OCI-LY1 (cell line): ENCODE results near the gene NADK2.

Experiments used
- H2AFZ ChIP-seq: fragments of 200-600 bp; sonication (generic), shearing (Covaris generic); 2 replicates; pipeline ENCODE4 v1.6.0; 2014; ENCODE audit warnings: antibody characterized with exemption, mild to moderate bottlenecking, low read length
- H3F3A ChIP-seq: fragments of 200-600 bp; sonication (generic), shearing (Covaris generic); 2 replicates; pipeline ENCODE4 v1.6.0; 2014; ENCODE audit warnings: mild to moderate bottlenecking, antibody characterized with exemption, low read length, moderate library complexity; ENCODE audit not compliant: insufficient read depth
- H3K27ac ChIP-seq: fragments of 200-600 bp; sonication (generic); 2 replicates; pipeline ENCODE4 v1.5.1; 2014; ENCODE audit warnings: low read length, mixed run types, mild to moderate bottlenecking, low read depth; ENCODE audit not compliant: poor library complexity, severe bottlenecking
- H3K27me3 ChIP-seq: fragments of 200-600 bp; sonication (generic); 2 replicates; pipeline ENCODE4 v1.6.0; 2014; ENCODE audit warnings: antibody characterized with exemption, mild to moderate bottlenecking, low read length, moderate library complexity; ENCODE audit not compliant: insufficient read depth
- H3K36me3 ChIP-seq: fragments of 200-600 bp; sonication (generic); 2 replicates; pipeline ENCODE4 v1.6.1; 2014; ENCODE audit warnings: mild to moderate bottlenecking, antibody characterized with exemption, low read length, moderate library complexity, mixed read lengths; ENCODE audit not compliant: insufficient read depth
- H3K4me1 ChIP-seq: fragments of 200-600 bp; sonication (generic); 2 replicates; pipeline ENCODE4 v1.5.1; 2014; ENCODE audit warnings: mild to moderate bottlenecking, low read length, moderate library complexity; ENCODE audit not compliant: insufficient read depth, severe bottlenecking
- H3K4me2 ChIP-seq: fragments of 200-600 bp; sonication (generic), shearing (Covaris generic); 2 replicates; pipeline ENCODE4 v1.6.1; 2014; ENCODE audit warnings: low read length
- H3K4me3 ChIP-seq: fragments of 200-600 bp; sonication (generic); 2 replicates; pipeline ENCODE4 v1.5.1; 2014; ENCODE audit warnings: low read length, low read depth, mild to moderate bottlenecking, mixed read lengths; ENCODE audit not compliant: poor library complexity, severe bottlenecking
- H3K79me2 ChIP-seq: fragments of 200-600 bp; shearing (Covaris generic); 2 replicates; pipeline ENCODE4 v1.6.1; 2016; ENCODE audit warnings: mixed run types, low read length, mixed read lengths; ENCODE audit not compliant: insufficient read depth
- H3K9ac ChIP-seq: fragments of 200-600 bp; sonication (generic), shearing (Covaris generic); 2 replicates; pipeline ENCODE4 v1.6.1; 2014; ENCODE audit warnings: mild to moderate bottlenecking, low read length, mixed read lengths
- H3K9me2 ChIP-seq: fragments of 200-600 bp; sonication (generic), shearing (Covaris generic); 2 replicates; pipeline ENCODE4 v1.6.1; 2014; ENCODE audit warnings: low read depth, mild to moderate bottlenecking, low read length, mixed read lengths
- H3K9me3 ChIP-seq: fragments of 200-600 bp; shearing (Covaris generic); 2 replicates; pipeline ENCODE4 v1.6.1; 2014; ENCODE audit warnings: low read length, mixed read lengths
- H4K20me1 ChIP-seq: fragments of 200-600 bp; sonication (generic), shearing (Covaris generic); 2 replicates; pipeline ENCODE4 v1.6.0; 2016; ENCODE audit warnings: mild to moderate bottlenecking, low read length; ENCODE audit not compliant: insufficient read depth
- EZH2 ChIP-seq: fragments of 200-600 bp; sonication (generic), shearing (Covaris generic); IDR thresholded peaks from 2 replicates; pipeline ENCODE4 v1.8.0; 2017; ENCODE audit warnings: borderline replicate concordance, mixed run types, mild to moderate bottlenecking, antibody characterized with exemption, low read length, moderate library complexity, mixed read lengths
- TF ChIP-seq, protein P1 (sequence below): fragments of 200-600 bp; sonication (generic), shearing (Covaris generic); IDR thresholded peaks from 2 replicates; pipeline ENCODE4 v1.5.1; 2017; ENCODE audit warnings: mild to moderate bottlenecking, antibody characterized with exemption, low read length, moderate library complexity, mixed read lengths

The NADK2 gene

DNA sequence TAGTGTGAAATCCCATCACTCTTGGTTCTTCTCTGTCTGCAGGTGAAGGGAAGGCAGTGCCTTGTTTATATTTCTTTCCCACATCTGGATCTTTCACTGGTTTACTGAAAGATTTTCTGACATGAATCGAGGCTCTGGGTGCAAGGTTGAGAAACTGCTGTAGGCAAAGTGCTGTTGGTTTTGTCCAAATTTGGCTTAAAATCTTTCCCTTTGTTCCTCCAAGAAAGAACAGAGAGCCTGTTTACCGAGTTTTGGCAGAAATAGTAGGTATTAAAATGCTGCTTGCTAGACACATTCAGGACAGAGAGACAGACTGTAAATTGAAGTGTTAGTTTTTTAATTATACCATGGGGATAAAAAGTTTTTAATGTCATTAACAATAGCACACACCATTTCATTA is 68.3 kb downstream of the NADK2 start:
- no peak overlapping the region for H3K27ac ChIP-seq

DNA sequence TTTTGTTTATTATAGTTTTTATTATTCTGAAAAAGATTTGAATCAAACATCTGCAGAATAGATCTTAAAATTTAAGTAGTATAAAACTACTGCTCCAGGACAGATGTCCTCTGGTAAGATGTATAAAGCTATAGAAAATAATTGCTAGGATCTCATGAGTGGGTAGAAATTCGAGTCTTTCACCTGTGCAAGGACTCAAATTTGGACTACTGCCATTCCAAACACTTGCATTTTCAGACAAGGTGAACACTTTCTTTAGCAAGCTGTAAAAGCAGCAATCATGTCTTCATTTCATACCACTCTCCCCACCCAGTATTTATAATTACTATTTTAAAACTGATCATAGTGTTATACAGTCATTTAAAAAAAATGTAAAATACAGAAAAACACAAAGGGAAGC is 69.1 kb downstream of the NADK2 start:
- H3F3A ChIP-seq: no peaks in the 10 kb centered on the region
- no peak overlapping the region for H3K9ac ChIP-seq
- no peak for TF ChIP-seq EZH2
- TF ChIP-seq, protein P1, sequence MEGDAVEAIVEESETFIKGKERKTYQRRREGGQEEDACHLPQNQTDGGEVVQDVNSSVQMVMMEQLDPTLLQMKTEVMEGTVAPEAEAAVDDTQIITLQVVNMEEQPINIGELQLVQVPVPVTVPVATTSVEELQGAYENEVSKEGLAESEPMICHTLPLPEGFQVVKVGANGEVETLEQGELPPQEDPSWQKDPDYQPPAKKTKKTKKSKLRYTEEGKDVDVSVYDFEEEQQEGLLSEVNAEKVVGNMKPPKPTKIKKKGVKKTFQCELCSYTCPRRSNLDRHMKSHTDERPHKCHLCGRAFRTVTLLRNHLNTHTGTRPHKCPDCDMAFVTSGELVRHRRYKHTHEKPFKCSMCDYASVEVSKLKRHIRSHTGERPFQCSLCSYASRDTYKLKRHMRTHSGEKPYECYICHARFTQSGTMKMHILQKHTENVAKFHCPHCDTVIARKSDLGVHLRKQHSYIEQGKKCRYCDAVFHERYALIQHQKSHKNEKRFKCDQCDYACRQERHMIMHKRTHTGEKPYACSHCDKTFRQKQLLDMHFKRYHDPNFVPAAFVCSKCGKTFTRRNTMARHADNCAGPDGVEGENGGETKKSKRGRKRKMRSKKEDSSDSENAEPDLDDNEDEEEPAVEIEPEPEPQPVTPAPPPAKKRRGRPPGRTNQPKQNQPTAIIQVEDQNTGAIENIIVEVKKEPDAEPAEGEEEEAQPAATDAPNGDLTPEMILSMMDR: no peak
- H3K79me2 ChIP-seq: no peaks in the 10 kb centered on the region
- H3K4me1 ChIP-seq: no peaks in the 10 kb centered on the region
- H4K20me1 ChIP-seq: no peaks in the 10 kb centered on the region
- no peak overlapping the region for H3K4me3 ChIP-seq
- H3K36me3 ChIP-seq: peaks cover 95% of the 10 kb centered on the region
- H3K9me3 ChIP-seq: no peaks in the 10 kb centered on the region
- H3K27ac ChIP-seq: no peak overlapping the region
- H3K27me3 ChIP-seq: no peaks in the 10 kb centered on the region
- no peak overlapping the region for H3K4me2 ChIP-seq
- no peak overlapping the region for H2AFZ ChIP-seq
- no peaks in the 10 kb centered on the region for H3K9me2 ChIP-seq

More for the DNA sequence above, 68.3 kb downstream of the NADK2 start:
- Histone ChIP-seq H3K36me3 (peaks cover 95% of the 10 kb centered on the region), H3K27me3 (no peaks in the 10 kb centered on the region), H3K9me2 (no peaks in the 10 kb centered on the region), H3F3A (no peaks in the 10 kb centered on the region), H3K4me2 (no peak overlapping the region), H2AFZ (no peak overlapping the region), H3K4me3 (no peak overlapping the region), H4K20me1 (no peaks in the 10 kb centered on the region), H3K79me2 (no peaks in the 10 kb centered on the region), H3K9ac (no peak overlapping the region), H3K9me3 (no peaks in the 10 kb centered on the region), H3K4me1 (no peaks in the 10 kb centered on the region)
- TF ChIP-seq, protein P1: no peak
- no peak for TF ChIP-seq EZH2

DNA sequence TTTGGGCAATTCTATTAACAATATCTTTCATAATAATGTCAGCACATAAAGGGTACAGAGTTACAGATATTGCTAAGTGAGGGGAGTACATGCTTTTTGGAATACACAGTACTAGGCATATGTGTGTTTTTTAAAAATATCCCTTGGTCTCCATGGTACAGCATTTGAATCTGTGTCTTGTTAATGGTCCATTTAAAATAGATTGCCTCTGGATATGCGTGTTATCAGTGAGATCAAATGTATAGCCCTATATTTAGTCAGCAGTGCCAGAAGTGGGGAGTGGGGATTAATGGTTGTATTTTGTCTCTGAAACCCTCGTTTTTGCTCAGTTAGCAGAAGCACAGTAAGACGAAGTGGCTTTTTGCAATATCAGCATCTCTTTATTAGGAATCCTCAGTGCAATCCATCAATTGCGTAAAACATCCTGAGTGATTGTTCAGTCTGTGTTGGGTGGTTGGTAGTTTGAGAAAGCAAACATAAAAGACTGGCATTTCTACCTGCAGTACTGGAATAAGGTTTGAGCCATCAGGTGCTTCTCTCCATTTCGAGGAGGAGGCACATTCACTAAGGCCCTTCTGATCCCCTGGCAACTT is 70.8 kb downstream of the NADK2 start:
- Histone ChIP-seq H3K4me3 (no peak overlapping the region), H3K9me3 (no peaks in the 10 kb centered on the region), H3K27ac (no peak overlapping the region), H3K36me3 (peaks cover 100% of the 10 kb centered on the region), H2AFZ (no peak overlapping the region), H4K20me1 (no peaks in the 10 kb centered on the region), H3K9ac (no peak overlapping the region), H3K4me2 (no peak overlapping the region), H3K4me1 (no peaks in the 10 kb centered on the region), H3K27me3 (no peaks in the 10 kb centered on the region), H3F3A (no peaks in the 10 kb centered on the region), H3K9me2 (no peaks in the 10 kb centered on the region), H3K79me2 (no peaks in the 10 kb centered on the region)
- TF ChIP-seq, protein P1: no peak
- no peak for TF ChIP-seq EZH2
